Measurements from ENCODE around the gene LCN12.

DNA sequence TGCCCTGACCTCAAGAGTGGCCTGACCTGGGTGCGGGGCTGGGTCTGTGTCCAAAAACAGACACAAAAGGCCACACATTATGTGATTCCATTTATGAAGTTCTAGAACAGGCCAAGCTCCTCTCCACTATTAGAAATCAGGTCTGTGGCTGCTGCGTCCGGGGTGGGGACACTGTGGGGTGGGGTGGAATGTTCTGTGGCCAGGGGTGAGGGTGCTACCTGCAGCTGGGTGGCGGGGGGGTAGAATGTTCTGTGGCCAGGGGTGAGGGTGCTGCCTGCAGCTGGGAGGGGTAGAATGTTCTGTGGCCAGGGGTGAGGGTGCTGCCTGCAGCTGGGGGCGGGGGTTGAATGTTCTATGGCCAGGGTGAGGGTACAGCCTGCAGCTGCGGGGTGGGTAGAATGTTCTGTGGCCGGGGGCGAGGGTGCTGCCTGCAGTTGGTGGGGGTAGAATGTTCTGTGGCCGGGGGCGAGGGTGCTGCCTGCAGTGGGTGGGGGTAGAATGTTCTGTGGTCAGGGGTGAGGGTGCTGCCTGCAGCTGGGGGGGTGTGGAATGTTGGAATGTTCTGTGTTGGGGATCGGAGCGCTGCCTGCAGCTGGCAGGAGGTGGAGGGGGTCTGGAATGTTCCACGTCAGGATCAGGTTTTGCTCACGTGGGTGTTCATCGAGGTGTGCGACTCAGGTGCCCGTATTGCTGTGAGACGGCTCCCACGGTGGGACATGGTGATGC is 8.3 kb downstream of the LCN12 start:
- TF ChIP-seq, protein P1, sequence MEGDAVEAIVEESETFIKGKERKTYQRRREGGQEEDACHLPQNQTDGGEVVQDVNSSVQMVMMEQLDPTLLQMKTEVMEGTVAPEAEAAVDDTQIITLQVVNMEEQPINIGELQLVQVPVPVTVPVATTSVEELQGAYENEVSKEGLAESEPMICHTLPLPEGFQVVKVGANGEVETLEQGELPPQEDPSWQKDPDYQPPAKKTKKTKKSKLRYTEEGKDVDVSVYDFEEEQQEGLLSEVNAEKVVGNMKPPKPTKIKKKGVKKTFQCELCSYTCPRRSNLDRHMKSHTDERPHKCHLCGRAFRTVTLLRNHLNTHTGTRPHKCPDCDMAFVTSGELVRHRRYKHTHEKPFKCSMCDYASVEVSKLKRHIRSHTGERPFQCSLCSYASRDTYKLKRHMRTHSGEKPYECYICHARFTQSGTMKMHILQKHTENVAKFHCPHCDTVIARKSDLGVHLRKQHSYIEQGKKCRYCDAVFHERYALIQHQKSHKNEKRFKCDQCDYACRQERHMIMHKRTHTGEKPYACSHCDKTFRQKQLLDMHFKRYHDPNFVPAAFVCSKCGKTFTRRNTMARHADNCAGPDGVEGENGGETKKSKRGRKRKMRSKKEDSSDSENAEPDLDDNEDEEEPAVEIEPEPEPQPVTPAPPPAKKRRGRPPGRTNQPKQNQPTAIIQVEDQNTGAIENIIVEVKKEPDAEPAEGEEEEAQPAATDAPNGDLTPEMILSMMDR (IDR thresholded peaks at IDR 0.05), result no peak
- TF ChIP-seq POLR2A (IDR thresholded peaks at IDR 0.05), result no peak

Measured in right lobe of liver (tissue), 4 donors.